ENCODE measurements around the gene SMYD3. TPM values are rescaled to one million over a fixed set of nuclear protein-coding genes. Genes with fewer than 3 reads are reported as not detected.

Gene SMYD3
- total and polyA plus RNA-seq, 2 donors (not counting 3 experiments of a cell fraction or from before 2014, with no cell fraction given), result 16.0 to 32.1 TPM

GRCh38 chr1:245952383-245953026 lies 554.6 kb downstream of the SMYD3 start:
- Histone ChIP-seq H3K27ac (ENCODE audit: insufficient read depth, low read depth, low read length) (no peak overlapping the region), H3K4me1 (ENCODE audit: control insufficient read depth, extremely low read depth, insufficient read depth, low read length) (peaks cover 14% of the 10 kb centered on the region), H4K20me1 (replicated peaks; ENCODE audit: control insufficient read depth, extremely low read depth, insufficient read depth, low read length) (no peaks in the 10 kb centered on the region), H3K9ac (replicated peaks; ENCODE audit: extremely low read depth, insufficient read depth, low read length) (no peak overlapping the region), H3K9me1 (replicated peaks; ENCODE audit: control insufficient read depth, extremely low read depth, insufficient read depth, low read length) (no peaks in the 10 kb centered on the region), H3K4me3 (replicated peaks in 1 of 3; ENCODE audit: insufficient read depth in 1 of 3, low read depth in 1 of 3, low read length in 3 of 3) (no peak overlapping the region), H2AFZ (ENCODE audit: low read depth, low read length) (no peak overlapping the region), H3K4me2 (ENCODE audit: insufficient read depth, low read length) (no peak overlapping the region), H3K27me3 (ENCODE audit: control insufficient read depth in 2 of 2, insufficient read depth in 2 of 2, low read length in 2 of 2) (no peaks in the 10 kb centered on the region), H3K36me3 (ENCODE audit: control insufficient read depth in 2 of 2, extremely low read depth in 1 of 2, insufficient read depth in 2 of 2, low read length in 2 of 2) (no peaks in the 10 kb centered on the region), H3K9me3 (replicated peaks; ENCODE audit: control insufficient read depth, insufficient read depth, low read length) (no peaks in the 10 kb centered on the region), H3K79me2 (ENCODE audit: control insufficient read depth, insufficient read depth, low read length) (no peaks in the 10 kb centered on the region)
- TF ChIP-seq POLR2AphosphoS5 (IDR thresholded peaks at IDR 0.05; ENCODE audit: insufficient read depth, low read depth, low read length), result no peak
- FAIRE-seq (no peak), DNase-seq (ENCODE audit: low read depth, low spot score) (no peak)
- ChIA-PET CTCF (interaction anchor here (1.2 to 1.7 kb wide), 4 partner anchors 11 to 71 kb away, joined by 3 to 6 read pairs (median 4); no protein-coding TSS in a partner anchor), POLR2A (no interaction called here)
- intact Hi-C loops (cut with micrococcal nuclease) (loop anchor here (5.0 kb wide), 1 partner anchor 75 kb away; no protein-coding TSS in a partner anchor), dilution Hi-C loops (cut with MboI; ENCODE audit: extremely low pct_ligation_motif_present, low sequenced_read_pairs) (no loop called here)
- BruUV-seq (replicated peaks), result no TSS peak

- Histone ChIP-seq H3K9ac (replicated peaks; ENCODE audit: extremely low read depth, insufficient read depth, low read length) (no peak overlapping the region), H3K79me2 (ENCODE audit: control insufficient read depth, insufficient read depth, low read length) (no peaks in the 10 kb centered on the region), H3K36me3 (ENCODE audit: control insufficient read depth in 2 of 2, extremely low read depth in 1 of 2, insufficient read depth in 2 of 2, low read length in 2 of 2) (no peaks in the 10 kb centered on the region), H3K9me1 (replicated peaks; ENCODE audit: control insufficient read depth, extremely low read depth, insufficient read depth, low read length) (no peaks in the 10 kb centered on the region), H3K4me1 (ENCODE audit: control insufficient read depth, extremely low read depth, insufficient read depth, low read length) (no peaks in the 10 kb centered on the region), H2AFZ (ENCODE audit: low read depth, low read length) (no peak overlapping the region), H3K27me3 (ENCODE audit: control insufficient read depth in 2 of 2, insufficient read depth in 2 of 2, low read length in 2 of 2) (no peaks in the 10 kb centered on the region), H3K27ac (ENCODE audit: insufficient read depth, low read depth, low read length) (no peak overlapping the region), H4K20me1 (replicated peaks; ENCODE audit: control insufficient read depth, extremely low read depth, insufficient read depth, low read length) (no peaks in the 10 kb centered on the region), H3K4me3 (replicated peaks in 1 of 3; ENCODE audit: insufficient read depth in 1 of 3, low read depth in 1 of 3, low read length in 3 of 3) (no peak overlapping the region), H3K4me2 (ENCODE audit: insufficient read depth, low read length) (no peak overlapping the region), H3K9me3 (replicated peaks; ENCODE audit: control insufficient read depth, insufficient read depth, low read length) (no peaks in the 10 kb centered on the region)
- intact Hi-C loops (cut with micrococcal nuclease), result no loop called here
- no TSS peak for BruUV-seq (replicated peaks)
- DNase-seq (ENCODE audit: low read depth, low spot score) (no peak), FAIRE-seq (no peak)
- ChIA-PET CTCF (no interaction called here), POLR2A (no interaction called here)
- TF ChIP-seq JUN (IDR thresholded peaks at IDR 0.05; ENCODE audit: borderline replicate concordance, insufficient read depth, insufficient read length, low read depth), result no peak
- TF ChIP-seq EZH2 (IDR thresholded peaks at IDR 0.05; ENCODE audit: borderline replicate concordance, low read depth, low read length, severe bottlenecking), result no peak
- TF ChIP-seq CTCF (IDR thresholded peaks at IDR 0.05; ENCODE audit: extremely low read depth in 1 of 2, insufficient read depth in 1 of 2, low read depth in 1 of 2, low read length in 2 of 2), result no peak
- TF ChIP-seq MAX (IDR thresholded peaks at IDR 0.05; ENCODE audit: insufficient read depth, insufficient read length), result no peak
- TF ChIP-seq POLR2AphosphoS5 (IDR thresholded peaks at IDR 0.05; ENCODE audit: insufficient read depth, low read depth, low read length), result no peak
- dilution Hi-C loops (cut with MboI; ENCODE audit: extremely low pct_ligation_motif_present, low sequenced_read_pairs), result no loop called here
Observed at GRCh38 chr1:245948786-245949185, 558.3 kb downstream of the SMYD3 start.
